ENCODE data around the gene UHMK1.

Gene UHMK1

GRCh38 chr1:162530307-162530987 lies 32.8 kb downstream of the UHMK1 start:
- H3K4me2 ChIP-seq (ENCODE audit: low read length): no peak overlapping the region
- no peak overlapping the region for H3K9ac ChIP-seq (ENCODE audit: low read depth, low read length)
- no peak overlapping the region for H3K4me3 ChIP-seq (ENCODE audit: low read length)
- H3K9me3 ChIP-seq (replicated peaks; ENCODE audit: low read length): no peaks in the 10 kb centered on the region
- H3K36me3 ChIP-seq (ENCODE audit: insufficient read depth, low read length): peaks cover 16% of the 10 kb centered on the region
- no peaks in the 10 kb centered on the region for H3K4me1 ChIP-seq (ENCODE audit: control insufficient read depth, insufficient read depth, low read length)
- H3K27me3 ChIP-seq (ENCODE audit: control insufficient read depth, insufficient read depth, low read length): no peaks in the 10 kb centered on the region

- Histone ChIP-seq H3K9ac (ENCODE audit: low read depth, low read length) (no peak overlapping the region), H3K4me2 (ENCODE audit: low read length) (no peak overlapping the region), H3K27me3 (ENCODE audit: control insufficient read depth, insufficient read depth, low read length) (no peaks in the 10 kb centered on the region), H3K9me3 (replicated peaks; ENCODE audit: low read length) (no peaks in the 10 kb centered on the region), H3K36me3 (ENCODE audit: insufficient read depth, low read length) (peaks cover 11% of the 10 kb centered on the region), H3K4me3 (ENCODE audit: low read length) (no peak overlapping the region), H3K4me1 (ENCODE audit: control insufficient read depth, insufficient read depth, low read length) (no peaks in the 10 kb centered on the region)
These were observed 33.3 kb downstream of the UHMK1 start for GRCh38 chr1:162530988-162531319.

GRCh38 chr1:162535501-162535900 lies 37.9 kb downstream of the UHMK1 start:
- Histone ChIP-seq H3K4me2 (ENCODE audit: low read length) (no peak overlapping the region), H3K9ac (ENCODE audit: low read depth, low read length) (no peak overlapping the region), H3K36me3 (ENCODE audit: insufficient read depth, low read length) (no peaks in the 10 kb centered on the region), H3K4me1 (ENCODE audit: control insufficient read depth, insufficient read depth, low read length) (peaks cover 33% of the 10 kb centered on the region), H3K27me3 (ENCODE audit: control insufficient read depth, insufficient read depth, low read length) (no peaks in the 10 kb centered on the region), H3K4me3 (ENCODE audit: low read length) (no peak overlapping the region), H3K9me3 (replicated peaks; ENCODE audit: low read length) (no peaks in the 10 kb centered on the region)

GRCh38 chr1:162536511-162536910 lies 38.9 kb downstream of the UHMK1 start:
- H3K9me3 ChIP-seq (replicated peaks; ENCODE audit: low read length): no peaks in the 10 kb centered on the region
- H3K36me3 ChIP-seq (ENCODE audit: insufficient read depth, low read length): no peaks in the 10 kb centered on the region
- H3K4me2 ChIP-seq (ENCODE audit: low read length): no peak overlapping the region
- peaks cover 39% of the 10 kb centered on the region for H3K4me1 ChIP-seq (ENCODE audit: control insufficient read depth, insufficient read depth, low read length)
- H3K27me3 ChIP-seq (ENCODE audit: control insufficient read depth, insufficient read depth, low read length): no peaks in the 10 kb centered on the region
- H3K9ac ChIP-seq (ENCODE audit: low read depth, low read length): no peak overlapping the region
- H3K4me3 ChIP-seq (ENCODE audit: low read length): no peak overlapping the region

GRCh38 chr1:162537216-162537615 lies 39.6 kb downstream of the UHMK1 start:
- H3K9me3 ChIP-seq (replicated peaks; ENCODE audit: low read length): no peaks in the 10 kb centered on the region
- peaks cover 44% of the 10 kb centered on the region for H3K4me1 ChIP-seq (ENCODE audit: control insufficient read depth, insufficient read depth, low read length)
- H3K27me3 ChIP-seq (ENCODE audit: control insufficient read depth, insufficient read depth, low read length): no peaks in the 10 kb centered on the region
- no peak overlapping the region for H3K4me3 ChIP-seq (ENCODE audit: low read length)
- H3K4me2 ChIP-seq (ENCODE audit: low read length): no peak overlapping the region
- no peaks in the 10 kb centered on the region for H3K36me3 ChIP-seq (ENCODE audit: insufficient read depth, low read length)
- no peak overlapping the region for H3K9ac ChIP-seq (ENCODE audit: low read depth, low read length)

- Histone ChIP-seq H3K9ac (ENCODE audit: low read depth, low read length) (peak overlapping the region; percentile 64), H3K4me1 (ENCODE audit: control insufficient read depth, insufficient read depth, low read length) (peaks cover 51% of the 10 kb centered on the region), H3K27me3 (ENCODE audit: control insufficient read depth, insufficient read depth, low read length) (no peaks in the 10 kb centered on the region), H3K36me3 (ENCODE audit: insufficient read depth, low read length) (no peaks in the 10 kb centered on the region), H3K4me3 (ENCODE audit: low read length) (no peak overlapping the region), H3K9me3 (replicated peaks; ENCODE audit: low read length) (no peaks in the 10 kb centered on the region), H3K4me2 (ENCODE audit: low read length) (peak overlapping the region; percentile 36)
These were observed 41.3 kb downstream of the UHMK1 start for GRCh38 chr1:162538815-162539431.

DNA sequence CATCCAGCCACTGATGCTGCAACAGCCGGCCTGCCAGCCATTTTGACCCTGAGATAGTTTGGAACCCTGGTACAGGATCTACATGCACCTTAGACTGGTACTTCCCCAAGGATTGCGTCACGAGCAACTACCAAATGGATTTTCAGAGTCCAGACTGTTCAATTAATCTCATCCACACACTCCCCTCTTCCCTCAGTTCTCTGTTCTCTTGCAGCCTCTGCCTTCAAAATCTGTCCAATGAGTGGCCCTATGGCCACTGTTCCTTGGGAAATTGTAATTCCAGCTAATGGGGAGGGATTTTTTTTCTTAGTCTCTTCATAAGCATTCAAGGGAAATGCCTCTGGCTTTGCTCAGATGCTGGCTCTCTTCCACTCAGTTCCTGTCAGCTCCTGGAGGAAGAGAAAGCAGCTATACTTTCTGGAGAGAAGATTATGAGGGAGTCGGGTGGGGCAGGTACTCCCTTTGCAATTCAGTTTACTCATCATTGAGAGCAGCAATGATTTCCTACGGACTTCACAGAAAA lies 44.1 kb downstream of the UHMK1 start:
- Histone ChIP-seq H3K4me2 (ENCODE audit: low read length) (peak overlapping the region; percentile 52), H3K4me3 (ENCODE audit: low read length) (no peak overlapping the region), H3K27me3 (ENCODE audit: control insufficient read depth, insufficient read depth, low read length) (no peaks in the 10 kb centered on the region), H3K36me3 (ENCODE audit: insufficient read depth, low read length) (no peaks in the 10 kb centered on the region), H3K4me1 (ENCODE audit: control insufficient read depth, insufficient read depth, low read length) (peaks cover 47% of the 10 kb centered on the region), H3K9me3 (replicated peaks; ENCODE audit: low read length) (no peaks in the 10 kb centered on the region), H3K9ac (ENCODE audit: low read depth, low read length) (peak overlapping the region; percentile 67)

DNA sequence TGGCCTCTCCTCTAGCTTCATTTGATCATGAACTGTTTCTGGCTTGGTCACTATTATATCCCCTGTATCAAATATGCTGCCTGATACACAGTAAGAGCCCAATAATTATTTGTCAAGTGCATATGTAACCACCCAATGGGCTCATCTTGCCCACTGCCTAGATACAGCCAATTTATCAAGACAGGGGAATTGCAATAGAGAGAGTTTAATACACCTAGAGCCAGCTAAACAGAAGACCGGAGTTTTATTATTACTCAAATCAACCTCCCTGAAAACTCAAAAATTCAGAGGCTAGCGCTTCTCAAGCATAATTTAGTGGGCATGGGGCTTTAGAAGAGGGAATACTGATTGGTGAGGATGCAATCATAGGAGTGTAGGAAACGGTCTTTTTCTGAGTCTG lies 45.6 kb downstream of the UHMK1 start:
- Histone ChIP-seq H3K9ac (ENCODE audit: low read depth, low read length) (no peak overlapping the region), H3K9me3 (replicated peaks; ENCODE audit: low read length) (no peaks in the 10 kb centered on the region), H3K4me2 (ENCODE audit: low read length) (no peak overlapping the region), H3K27me3 (ENCODE audit: control insufficient read depth, insufficient read depth, low read length) (no peaks in the 10 kb centered on the region), H3K36me3 (ENCODE audit: insufficient read depth, low read length) (no peaks in the 10 kb centered on the region), H3K4me1 (ENCODE audit: control insufficient read depth, insufficient read depth, low read length) (peaks cover 33% of the 10 kb centered on the region), H3K4me3 (ENCODE audit: low read length) (no peak overlapping the region)

DNA sequence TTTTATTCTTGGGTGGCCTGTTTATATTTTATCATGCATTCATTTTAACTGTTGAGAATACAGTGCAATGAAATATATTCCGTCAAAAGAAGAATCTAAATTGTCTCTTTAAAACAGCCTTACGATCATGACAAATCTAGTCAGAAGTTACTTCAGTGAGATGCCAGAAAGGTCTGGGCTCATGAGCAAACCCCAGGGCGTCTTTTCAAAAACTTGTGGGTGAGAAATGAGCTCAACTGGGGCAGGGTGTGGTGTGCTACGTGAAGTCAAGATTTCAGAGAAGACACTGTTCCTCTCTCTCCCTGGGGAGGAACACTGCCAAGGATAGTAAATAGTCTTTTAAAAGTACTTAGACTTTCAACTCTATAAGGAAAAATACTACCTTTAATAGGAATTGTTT lies 50.6 kb downstream of the UHMK1 start:
- Histone ChIP-seq H3K9ac (ENCODE audit: low read depth, low read length) (peak overlapping the region; percentile 59), H3K36me3 (ENCODE audit: insufficient read depth, low read length) (no peaks in the 10 kb centered on the region), H3K4me3 (ENCODE audit: low read length) (no peak overlapping the region), H3K4me2 (ENCODE audit: low read length) (peak overlapping the region; percentile 40), H3K9me3 (replicated peaks; ENCODE audit: low read length) (no peaks in the 10 kb centered on the region), H3K4me1 (ENCODE audit: control insufficient read depth, insufficient read depth, low read length) (peaks cover 14% of the 10 kb centered on the region), H3K27me3 (ENCODE audit: control insufficient read depth, insufficient read depth, low read length) (no peaks in the 10 kb centered on the region)

DNA sequence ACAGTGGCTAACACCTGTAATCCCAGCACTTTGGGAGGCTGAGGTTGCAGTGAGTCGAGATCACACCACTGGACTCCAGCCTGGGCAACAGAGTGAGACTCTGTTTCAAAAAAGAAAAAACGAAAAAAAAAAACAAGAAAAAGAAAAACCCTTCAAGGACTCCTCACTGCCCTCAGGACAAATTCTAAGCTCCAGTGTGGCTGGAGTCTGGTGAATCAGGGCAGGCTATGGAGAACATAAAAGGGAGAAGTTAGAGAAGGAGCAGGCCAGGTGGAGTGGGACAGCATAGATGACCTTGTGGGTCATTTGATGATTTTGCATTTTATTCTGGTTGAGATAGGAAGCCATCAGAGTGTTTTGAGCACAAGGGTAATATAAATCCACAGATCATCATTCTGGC lies 51.4 kb downstream of the UHMK1 start:
- Histone ChIP-seq H3K9me3 (replicated peaks; ENCODE audit: low read length) (no peaks in the 10 kb centered on the region), H3K9ac (ENCODE audit: low read depth, low read length) (no peak overlapping the region), H3K4me3 (ENCODE audit: low read length) (no peak overlapping the region), H3K4me1 (ENCODE audit: control insufficient read depth, insufficient read depth, low read length) (peaks cover 16% of the 10 kb centered on the region), H3K36me3 (ENCODE audit: insufficient read depth, low read length) (no peaks in the 10 kb centered on the region), H3K4me2 (ENCODE audit: low read length) (no peak overlapping the region), H3K27me3 (ENCODE audit: control insufficient read depth, insufficient read depth, low read length) (no peaks in the 10 kb centered on the region)

- no peaks in the 10 kb centered on the region for H3K27me3 ChIP-seq (ENCODE audit: control insufficient read depth, insufficient read depth, low read length)
- no peak overlapping the region for H3K4me2 ChIP-seq (ENCODE audit: low read length)
- no peak overlapping the region for H3K4me3 ChIP-seq (ENCODE audit: low read length)
- H3K9ac ChIP-seq (ENCODE audit: low read depth, low read length): no peak overlapping the region
- H3K4me1 ChIP-seq (ENCODE audit: control insufficient read depth, insufficient read depth, low read length): peaks cover 26% of the 10 kb centered on the region
- H3K9me3 ChIP-seq (replicated peaks; ENCODE audit: low read length): no peaks in the 10 kb centered on the region
- H3K36me3 ChIP-seq (ENCODE audit: insufficient read depth, low read length): no peaks in the 10 kb centered on the region
These were observed 53.3 kb downstream of the UHMK1 start for GRCh38 chr1:162550925-162551324.
